ENCODE data around the gene ADAMTS5. TPM values are rescaled to one million over a fixed set of nuclear protein-coding genes. Genes with fewer than 3 reads are reported as not detected.

The ADAMTS5 gene
- total RNA-seq, 4 donors from 2014 or later = 6.6 to 12.9 (median 8.9) TPM

DNA sequence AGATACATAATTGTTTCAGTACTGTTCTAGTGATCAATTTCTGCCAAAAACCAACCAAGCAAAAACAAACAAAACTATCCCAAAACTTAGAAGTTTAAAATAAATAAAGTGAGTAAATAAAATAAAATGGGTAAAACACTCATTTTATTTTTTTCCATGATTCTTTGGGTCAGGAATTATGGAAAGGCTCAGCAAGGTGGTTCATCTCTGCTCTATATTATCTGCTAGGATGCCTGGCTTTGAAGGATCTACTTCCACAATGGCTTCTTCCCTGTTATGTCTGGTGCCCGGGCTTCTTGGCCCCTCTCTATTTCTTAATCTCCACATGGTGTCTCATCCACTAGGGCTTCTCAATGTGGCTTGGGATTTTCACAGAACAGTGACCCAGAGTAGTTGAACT, 92.5 kb downstream of the ADAMTS5 start:
- Histone ChIP-seq H3K27me3 (no peaks in the 10 kb centered on the region), H3K9me3 (no peaks in the 10 kb centered on the region), H3K4me1 (no peaks in the 10 kb centered on the region), H3K27ac (no peak overlapping the region), H3K4me3 (no peak overlapping the region), H3K36me3 (no peaks in the 10 kb centered on the region)
- 82 to 88% methylated on average over 1 of the region's 1 CpG for WGBS, 2 donors (ENCODE audit: low coverage in 1 of 2)
- intact Hi-C loops (cut with DNase I; ENCODE audit: low total_unique reads) (no loop called here), in situ Hi-C loops (cut with MboI; ENCODE audit: low pct_ligation_motif_present in 1 of 4, low pct_unique_long_range_greater_than_20kb in 1 of 4, low sequenced_read_pairs in 3 of 4) (loop anchor here (25.0 kb wide), 3 partner anchors 688 to 1463 kb away; no protein-coding TSS in a partner anchor)
- DNase-seq = no peak
- TF ChIP-seq POLR2A (IDR thresholded peaks at IDR 0.05) (no peak), EP300 (IDR thresholded peaks at IDR 0.05; ENCODE audit: low read depth) (no peak), POLR2AphosphoS5 (IDR thresholded peaks at IDR 0.05) (no peak)
- TF ChIP-seq, protein P1, sequence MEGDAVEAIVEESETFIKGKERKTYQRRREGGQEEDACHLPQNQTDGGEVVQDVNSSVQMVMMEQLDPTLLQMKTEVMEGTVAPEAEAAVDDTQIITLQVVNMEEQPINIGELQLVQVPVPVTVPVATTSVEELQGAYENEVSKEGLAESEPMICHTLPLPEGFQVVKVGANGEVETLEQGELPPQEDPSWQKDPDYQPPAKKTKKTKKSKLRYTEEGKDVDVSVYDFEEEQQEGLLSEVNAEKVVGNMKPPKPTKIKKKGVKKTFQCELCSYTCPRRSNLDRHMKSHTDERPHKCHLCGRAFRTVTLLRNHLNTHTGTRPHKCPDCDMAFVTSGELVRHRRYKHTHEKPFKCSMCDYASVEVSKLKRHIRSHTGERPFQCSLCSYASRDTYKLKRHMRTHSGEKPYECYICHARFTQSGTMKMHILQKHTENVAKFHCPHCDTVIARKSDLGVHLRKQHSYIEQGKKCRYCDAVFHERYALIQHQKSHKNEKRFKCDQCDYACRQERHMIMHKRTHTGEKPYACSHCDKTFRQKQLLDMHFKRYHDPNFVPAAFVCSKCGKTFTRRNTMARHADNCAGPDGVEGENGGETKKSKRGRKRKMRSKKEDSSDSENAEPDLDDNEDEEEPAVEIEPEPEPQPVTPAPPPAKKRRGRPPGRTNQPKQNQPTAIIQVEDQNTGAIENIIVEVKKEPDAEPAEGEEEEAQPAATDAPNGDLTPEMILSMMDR (IDR thresholded peaks at IDR 0.05) = no peak

Small RNA genes within 50 kb of the gene (small RNA-seq; reads per million reads assigned to genes)
- 0 reads per million in 4 donors for gene MIR4759

Other genes starting within 250 kb of the ADAMTS5 start
- gene ADAMTS1, start 121.7 kb downstream of the ADAMTS5 start, total RNA-seq = 10 to 100 TPM; 29.8 to 54.8 (median 44.3) TPM